Putamen (tissue), 1 donor: ENCODE measurements around the gene C5orf47.
A peak's percentile ranks its signal among the peaks of the same experiment; 100 is the strongest.

Experiments
- DNase-seq: peaks from one replicate; pipeline ENCODE4 v3.0.0-alpha.2; 2016; ENCODE audit warnings: low spot score

Gene C5orf47

GRCh38 chr5:173988554-173989431, at the start of gene C5orf47:
Gene C5orf47 (plus strand): TSS chr5:173989170. CDS start chr5:173989264, 94 bp downstream.
- DNase-seq, result no peak

GRCh38 chr5:173940269-173940668, 48.7 kb upstream of the C5orf47 start:
- no peak for DNase-seq

- DNase-seq, result no peak
These were observed 47.9 kb upstream of the C5orf47 start for GRCh38 chr5:173941102-173941501.

- DNase-seq, result no peak
These were observed 47.1 kb upstream of the C5orf47 start for GRCh38 chr5:173941758-173942401.

GRCh38 chr5:173944511-173944910, 44.5 kb upstream of the C5orf47 start:
- DNase-seq, result no peak

GRCh38 chr5:173945160-173945559, 43.8 kb upstream of the C5orf47 start:
- no peak for DNase-seq

GRCh38 chr5:173946323-173946722, 42.6 kb upstream of the C5orf47 start:
- no peak for DNase-seq

- no peak for DNase-seq
These were observed 38.1 kb upstream of the C5orf47 start for GRCh38 chr5:173950829-173951228.

GRCh38 chr5:173953528-173954090, 35.4 kb upstream of the C5orf47 start:
- no peak for DNase-seq

GRCh38 chr5:173954671-173955521, 34.1 kb upstream of the C5orf47 start:
- DNase-seq, result peak; percentile 50

GRCh38 chr5:173960986-173961385, 28.0 kb upstream of the C5orf47 start:
- DNase-seq, result no peak

GRCh38 chr5:173961418-173961817, 27.6 kb upstream of the C5orf47 start:
- no peak for DNase-seq

GRCh38 chr5:173962436-173962972, 26.5 kb upstream of the C5orf47 start:
- DNase-seq, result no peak

GRCh38 chr5:173963182-173963838, 25.7 kb upstream of the C5orf47 start:
- DNase-seq, result peak; percentile 80

GRCh38 chr5:173963867-173964441, 25.0 kb upstream of the C5orf47 start:
- DNase-seq, result no peak

GRCh38 chr5:173964506-173964905, 24.5 kb upstream of the C5orf47 start:
- DNase-seq, result no peak

- DNase-seq, result no peak
These were observed 21.7 kb upstream of the C5orf47 start for GRCh38 chr5:173967241-173967640.

GRCh38 chr5:173968154-173968797, 20.7 kb upstream of the C5orf47 start:
- no peak for DNase-seq

- DNase-seq, result no peak
These were observed 19.6 kb upstream of the C5orf47 start for GRCh38 chr5:173969167-173970049.
